Aorta (tissue), 5 donors: ENCODE measurements around the gene ZNF778. TPM values are rescaled to one million over a fixed set of nuclear protein-coding genes. Genes with fewer than 3 reads are reported as not detected.

ENCODE experiments used
- ATAC-seq: fragments of 200-7000 bp; cut with Tn5 transposase; one replicate; pipeline ENCODE4 v1.9.1; 2022; ENCODE audit warnings: moderate library complexity; ENCODE audit not compliant: low FRiP score
- DNase-seq, 2 donors: peaks; one replicate each; pipeline ENCODE4 v3.0.0-alpha.2; 2020
- H3K27ac ChIP-seq, 2 donors: one replicate each; pipeline ENCODE4 v1.5.1; 2013; ENCODE audit warnings: low read length in 2 of 2, mild to moderate bottlenecking in 2 of 2, moderate library complexity in 2 of 2, control low read depth in 1 of 2, inconsistent platforms in 1 of 2, low read depth in 1 of 2
- H3K27me3 ChIP-seq, 2 donors: one replicate each; pipeline ENCODE4 v1.6.1; 2013; ENCODE audit warnings: control low read depth in 1 of 2, low read length in 1 of 2, mild to moderate bottlenecking in 1 of 2, moderate library complexity in 1 of 2; ENCODE audit not compliant: insufficient read depth in 2 of 2, control insufficient read depth in 1 of 2
- H3K36me3 ChIP-seq, 2 donors: one replicate each; pipeline ENCODE4 v1.6.1; 2013; ENCODE audit warnings: control low read depth in 1 of 2, low read length in 1 of 2, mild to moderate bottlenecking in 1 of 2; ENCODE audit not compliant: insufficient read depth in 2 of 2, control insufficient read depth in 1 of 2
- H3K4me1 ChIP-seq, 2 donors: one replicate each; pipeline ENCODE4 v1.6.1; 2013; ENCODE audit warnings: low read length in 2 of 2, control low read depth in 1 of 2, mild to moderate bottlenecking in 1 of 2, moderate library complexity in 1 of 2; ENCODE audit not compliant: insufficient read depth in 2 of 2, control insufficient read depth in 1 of 2
- H3K4me3 ChIP-seq, 2 donors: one replicate each; pipeline ENCODE4 v1.5.1; 2013; ENCODE audit warnings: low read length in 2 of 2, control low read depth in 1 of 2, mild to moderate bottlenecking in 1 of 2
- H3K9me3 ChIP-seq: one replicate; pipeline ENCODE4 v1.6.1; 2013; ENCODE audit warnings: mild to moderate bottlenecking, low read length; ENCODE audit not compliant: control insufficient read depth
- WGBS, 2 donors: extraction: QIAGEN DNeasy Blood & Tissue Kit; methylation state at CpG; one replicate each; pipeline ENCODE4 v1.1.7; 2013; 5-methylcytosine and 5-hydroxymethylcytosine counted together
- intact Hi-C, 2 donors: fragments of 100-400 bp; cut with DNase I; formaldehyde crosslinking; loops; one replicate each; pipeline versions ENCODE4 v1.14.2 to v1.15.0; 2022
- polyA plus RNA-seq, 2 donors: library from polyadenylated mRNA; stranded (reverse); fragments of 200-250 nt; gene quantifications; one replicate each; pipeline ENCODE4 v1.2.3, GENCODE V29; 2013
- total RNA-seq, 2 donors: library from RNA; stranded (reverse); fragmentation: NEBNext Ultra II Directional; extraction: Animal tissue kit (Norgen Biotek cat#: 25700); gene quantifications; one replicate each; pipeline ENCODE4 v1.2.1, GENCODE V29; 2021
- donor health status: healthy with polysubstance abuse.
- donor health status: Bipolar disorder and iron deficiency.
- donor health status: DM: no; HTN: no; CAD: no.
- donor health status: DM: no; HTN: no; CAD: no.
- donor health status: DM: yes; HTN: yes; CAD: no.

ZNF778 gene
- total and polyA plus RNA-seq, 4 donors = 2.6 to 14.9 (median 7.9) TPM

- 82 to 87% methylated on average over 28 of the region's 28 CpGs for WGBS, 2 donors
- intact Hi-C loops = no loop called here
- ATAC-seq (no peak), DNase-seq (peak in 1 of 2 donors; percentile 37)
- H3K4me3 ChIP-seq = no peak overlapping the region
- no peaks in the 10 kb centered on the region for H3K4me1 ChIP-seq
- no peak overlapping the region for H3K27ac ChIP-seq
- no peaks in the 10 kb centered on the region for H3K36me3 ChIP-seq
- H3K9me3 ChIP-seq = no peaks in the 10 kb centered on the region
- no peaks in the 10 kb centered on the region for H3K27me3 ChIP-seq
Observed at GRCh38 chr16:89198417-89199240, 18.9 kb upstream of the ZNF778 start.

GRCh38 chr16:89199241-89200123 is 18.0 kb upstream of the ZNF778 start:
- no peaks in the 10 kb centered on the region for H3K9me3 ChIP-seq
- ATAC-seq (no peak), DNase-seq (peak; percentile 37 to 75)
- no peak overlapping the region for H3K27ac ChIP-seq
- intact Hi-C loops = no loop called here
- H3K36me3 ChIP-seq = no peaks in the 10 kb centered on the region
- H3K4me1 ChIP-seq = no peaks in the 10 kb centered on the region
- WGBS, 2 donors = 72 to 76% methylated on average over 22 of the region's 22 CpGs
- H3K4me3 ChIP-seq = no peak overlapping the region
- H3K27me3 ChIP-seq = no peaks in the 10 kb centered on the region

- Histone ChIP-seq H3K4me3 (no peak within 1 kb of the TSS), H3K4me1 (no peaks in the 10 kb centered on the region), H3K27me3 (no peaks in the 10 kb centered on the region), H3K36me3 (no peaks in the 10 kb centered on the region), H3K27ac (no peak within 1 kb of the TSS), H3K9me3 (no peaks in the 10 kb centered on the region)
- no peak for ATAC-seq
- intact Hi-C loops = no loop called here
- WGBS, 2 donors = 15 to 16% methylated on average over 27 to 28 of the region's 28 CpGs
- peak; percentile 44 to 73 for DNase-seq
Observed at GRCh38 chr16:89200124-89200849, 17.2 kb upstream of the ZNF778 start, which contains the start of gene SLC22A31. Gene SLC22A31, minus strand, starts transcription at chr16:89200537. Its CDS starts 36 bp downstream, at chr16:89200501.

- intact Hi-C loops = no loop called here
- DNase-seq = peak in 1 of 2 donors; percentile 38
- Histone ChIP-seq H3K9me3 (no peaks in the 10 kb centered on the region), H3K36me3 (no peaks in the 10 kb centered on the region), H3K27ac (no peak overlapping the region), H3K4me1 (no peaks in the 10 kb centered on the region), H3K27me3 (no peaks in the 10 kb centered on the region), H3K4me3 (no peak overlapping the region)
- ATAC-seq = no peak
- WGBS, 2 donors = 2 to 3% methylated on average over 44 to 58 of the region's 58 CpGs
Observed at GRCh38 chr16:89200850-89201411, 16.6 kb upstream of the ZNF778 start.

GRCh38 chr16:89201439-89202377 is 15.8 kb upstream of the ZNF778 start:
- Histone ChIP-seq H3K4me1 (no peaks in the 10 kb centered on the region), H3K36me3 (no peaks in the 10 kb centered on the region), H3K4me3 (no peak overlapping the region), H3K27ac (no peak overlapping the region), H3K27me3 (no peaks in the 10 kb centered on the region), H3K9me3 (no peaks in the 10 kb centered on the region)
- ATAC-seq (peak; percentile 84), DNase-seq (peak; percentile 77 to 90)
- intact Hi-C loops = no loop called here
- 1 to 2% methylated on average over 42 to 111 of the region's 111 CpGs for WGBS, 2 donors

- H3K27me3 ChIP-seq = no peaks in the 10 kb centered on the region
- H3K36me3 ChIP-seq = no peaks in the 10 kb centered on the region
- no peak overlapping the region for H3K27ac ChIP-seq
- H3K9me3 ChIP-seq = no peaks in the 10 kb centered on the region
- no peak for ATAC-seq
- intact Hi-C loops = no loop called here
- no peaks in the 10 kb centered on the region for H3K4me1 ChIP-seq
- no peak for DNase-seq
- WGBS, 2 donors = 39 to 45% methylated on average over 46 to 49 of the region's 49 CpGs
- H3K4me3 ChIP-seq = no peak overlapping the region
Observed at GRCh38 chr16:89202422-89203215, 14.9 kb upstream of the ZNF778 start.

GRCh38 chr16:89207993-89208392 is 9.5 kb upstream of the ZNF778 start:
- Histone ChIP-seq H3K27ac (no peak overlapping the region), H3K4me3 (no peak overlapping the region), H3K9me3 (no peaks in the 10 kb centered on the region), H3K4me1 (no peaks in the 10 kb centered on the region), H3K36me3 (no peaks in the 10 kb centered on the region), H3K27me3 (no peaks in the 10 kb centered on the region)
- DNase-seq (no peak), ATAC-seq (no peak)
- WGBS, 2 donors = 84 to 92% methylated on average over 4 of the region's 4 CpGs
- intact Hi-C loops = no loop called here
